Large intestine (tissue), 12 donors: ENCODE measurements around the gene SYNPO2L. TPM values are rescaled to one million over a fixed set of nuclear protein-coding genes. Genes with fewer than 3 reads are reported as not detected.
"Not testable (repeated sequence)": the region's sequence is repeated elsewhere in the genome, so short reads cannot be mapped to it uniquely, and the experiment has no call there.

ENCODE experiments used
- DNase-seq, 2 donors: peaks; one replicate each; pipeline versions ENCODE4 v3.0.0 to v3.0.0-alpha.2; 2013
- H3K27ac ChIP-seq: one replicate; pipeline ENCODE4 v1.5.1; 2013; ENCODE audit warnings: low read length
- H3K27me3 ChIP-seq: 2 replicates; pipeline ENCODE4 v1.6.1; 2013; ENCODE audit warnings: low read length; ENCODE audit not compliant: control insufficient read depth, insufficient read depth
- H3K36me3 ChIP-seq: 2 replicates; pipeline ENCODE4 v1.6.1; 2013; ENCODE audit warnings: low read length; ENCODE audit not compliant: control insufficient read depth, insufficient read depth
- H3K4me1 ChIP-seq: one replicate; pipeline ENCODE4 v1.6.1; 2013; ENCODE audit warnings: low read length; ENCODE audit not compliant: control insufficient read depth, insufficient read depth
- H3K4me3 ChIP-seq: one replicate; pipeline ENCODE4 v1.5.1; 2013; ENCODE audit warnings: low read length
- H3K9me3 ChIP-seq: one replicate; pipeline ENCODE4 v1.6.1; 2013; ENCODE audit warnings: mild to moderate bottlenecking, low read depth, low read length, moderate library complexity; ENCODE audit not compliant: control insufficient read depth
- WGBS: methylation state at CpG from one replicate; pipeline ENCODE4 v1.1.5; 2013; ENCODE audit warnings: low lambda C conversion rate; ENCODE audit not compliant: insufficient coverage; 5-methylcytosine and 5-hydroxymethylcytosine counted together
- long read RNA-seq, 11 donors: transcript quantifications; one replicate each; lab custom pipeline, GENCODE V29; 2026
- polyA plus RNA-seq: library from polyadenylated mRNA; unstranded; fragments of 120-200 nt; gene quantifications from one replicate; pipeline ENCODE4 v1.2.1, GENCODE V29; 2013

SYNPO2L gene, protein sequence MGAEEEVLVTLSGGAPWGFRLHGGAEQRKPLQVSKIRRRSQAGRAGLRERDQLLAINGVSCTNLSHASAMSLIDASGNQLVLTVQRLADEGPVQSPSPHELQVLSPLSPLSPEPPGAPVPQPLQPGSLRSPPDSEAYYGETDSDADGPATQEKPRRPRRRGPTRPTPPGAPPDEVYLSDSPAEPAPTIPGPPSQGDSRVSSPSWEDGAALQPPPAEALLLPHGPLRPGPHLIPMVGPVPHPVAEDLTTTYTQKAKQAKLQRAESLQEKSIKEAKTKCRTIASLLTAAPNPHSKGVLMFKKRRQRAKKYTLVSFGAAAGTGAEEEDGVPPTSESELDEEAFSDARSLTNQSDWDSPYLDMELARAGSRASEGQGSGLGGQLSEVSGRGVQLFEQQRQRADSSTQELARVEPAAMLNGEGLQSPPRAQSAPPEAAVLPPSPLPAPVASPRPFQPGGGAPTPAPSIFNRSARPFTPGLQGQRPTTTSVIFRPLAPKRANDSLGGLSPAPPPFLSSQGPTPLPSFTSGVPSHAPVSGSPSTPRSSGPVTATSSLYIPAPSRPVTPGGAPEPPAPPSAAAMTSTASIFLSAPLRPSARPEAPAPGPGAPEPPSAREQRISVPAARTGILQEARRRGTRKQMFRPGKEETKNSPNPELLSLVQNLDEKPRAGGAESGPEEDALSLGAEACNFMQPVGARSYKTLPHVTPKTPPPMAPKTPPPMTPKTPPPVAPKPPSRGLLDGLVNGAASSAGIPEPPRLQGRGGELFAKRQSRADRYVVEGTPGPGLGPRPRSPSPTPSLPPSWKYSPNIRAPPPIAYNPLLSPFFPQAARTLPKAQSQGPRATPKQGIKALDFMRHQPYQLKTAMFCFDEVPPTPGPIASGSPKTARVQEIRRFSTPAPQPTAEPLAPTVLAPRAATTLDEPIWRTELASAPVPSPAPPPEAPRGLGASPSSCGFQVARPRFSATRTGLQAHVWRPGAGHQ
- polyA plus RNA-seq: 0.51 TPM
- long read RNA-seq, donor 1: 0 reads
- long read RNA-seq, donor 2: 0 reads
- long read RNA-seq, donor 3: 0 reads
- long read RNA-seq, donor 4: 0 reads
- long read RNA-seq, donor 5: 0 reads
- long read RNA-seq, donor 6: 0 reads
- long read RNA-seq, donor 7: 0 reads
- long read RNA-seq, donor 8: 0 reads
- long read RNA-seq, donor 9: 0 reads
- long read RNA-seq, donor 10: 0 reads
- long read RNA-seq, donor 11: 0 reads

DNA sequence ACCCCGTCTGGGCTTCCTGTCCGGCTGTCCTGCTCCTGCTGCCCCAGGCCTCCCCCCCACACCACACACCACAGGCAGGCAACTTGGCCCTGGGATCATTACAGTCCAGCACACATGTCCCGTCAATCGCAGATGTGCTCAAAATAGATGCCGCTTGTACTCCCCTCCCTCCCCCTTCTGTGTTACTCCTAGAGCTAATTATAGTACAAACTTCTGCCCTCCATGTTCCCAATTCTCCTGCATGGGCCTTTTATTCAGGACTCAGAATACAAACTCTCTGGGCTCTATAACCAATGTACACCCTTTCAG lies at the start of gene SYNPO2L:
Gene SYNPO2L, minus strand, starts transcription at position 40 of the 309 bp plus-strand sequence. CDS start 107 bp downstream, outside the sequence.
- WGBS: no CpG with 5 or more reads among the region's 5 CpGs
- H3K27ac ChIP-seq: no peak within 1 kb of the TSS

DNA sequence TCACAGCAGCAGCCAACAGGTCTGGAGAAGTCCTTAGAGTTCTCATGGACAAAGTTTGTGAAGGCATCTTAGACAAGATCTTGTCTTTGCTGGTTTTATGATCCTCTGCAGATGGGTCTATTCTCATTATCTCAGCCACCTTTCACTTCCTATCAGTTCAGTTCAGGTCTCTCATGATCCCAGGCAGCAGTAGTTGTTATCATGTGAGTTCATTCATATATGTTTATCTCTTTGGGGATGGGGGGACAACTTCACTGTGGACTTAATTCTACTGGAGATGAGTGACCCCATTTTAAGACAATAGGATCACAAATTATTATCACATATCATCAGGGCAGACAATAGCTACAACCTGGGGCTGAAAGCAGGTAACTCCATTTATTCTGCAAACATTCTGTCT lies 48.1 kb upstream of the SYNPO2L start:
- H3K4me1 ChIP-seq, H3K36me3 ChIP-seq, H3K9me3 ChIP-seq, H3K27me3 ChIP-seq, DNase-seq, H3K4me3 ChIP-seq, H3K27ac ChIP-seq: not testable (repeated sequence)

More for the DNA sequence above, at the start of gene SYNPO2L:
- Histone ChIP-seq H3K27me3 (no peaks in the 10 kb centered on the region), H3K4me3 (no peak within 1 kb of the TSS), H3K36me3 (no peaks in the 10 kb centered on the region), H3K9me3 (no peaks in the 10 kb centered on the region), H3K4me1 (no peaks in the 10 kb centered on the region)
- DNase-seq: no peak

DNA sequence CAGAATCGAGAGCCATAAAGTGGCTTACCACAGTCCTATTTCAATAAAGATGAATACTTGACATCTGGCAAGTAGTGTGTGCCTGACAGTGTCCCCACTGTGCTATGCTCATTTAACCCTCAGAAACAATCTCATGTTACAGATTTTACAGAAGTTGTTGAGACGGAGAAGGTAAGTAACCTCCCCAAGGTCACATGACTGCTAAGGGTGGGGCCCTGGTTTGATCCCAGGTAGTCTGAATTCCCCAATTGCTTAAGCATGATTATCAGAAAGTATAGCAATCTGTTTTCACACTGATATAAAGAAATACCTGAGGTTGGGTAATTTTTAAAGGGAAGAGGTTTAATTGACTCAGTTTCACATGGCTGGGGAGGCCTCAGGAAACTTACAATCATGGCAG lies 43.0 kb upstream of the SYNPO2L start:
- not testable (repeated sequence) for H3K4me1 ChIP-seq, H3K9me3 ChIP-seq, DNase-seq, H3K27me3 ChIP-seq, H3K27ac ChIP-seq, H3K36me3 ChIP-seq, H3K4me3 ChIP-seq
- WGBS: no CpG with 5 or more reads among the region's 2 CpGs

DNA sequence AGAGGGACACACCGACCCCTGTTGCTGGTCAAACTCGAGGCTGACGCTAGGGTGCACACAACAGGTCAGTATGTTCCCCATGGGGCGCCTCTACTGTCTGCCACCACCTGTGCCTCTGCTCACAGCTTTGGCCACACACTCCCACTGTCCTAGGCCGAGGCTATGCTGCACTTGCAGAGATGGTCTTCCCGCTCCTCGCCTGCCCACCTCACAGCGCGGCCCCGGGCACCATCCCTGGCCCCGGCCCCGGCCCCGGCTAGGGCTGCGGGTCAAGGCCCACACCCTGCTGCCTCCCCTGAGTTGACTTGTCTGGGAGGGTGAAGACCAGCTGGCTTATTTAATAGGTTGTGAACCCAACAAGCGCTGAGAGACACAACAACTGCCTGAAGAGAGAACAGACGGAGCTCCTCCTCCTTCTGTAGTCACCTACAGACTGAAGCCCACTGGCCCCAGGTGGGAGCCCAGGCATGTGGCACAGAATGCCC lies 41.9 kb upstream of the SYNPO2L start, which contains the start of gene AGAP5:
Gene AGAP5, minus strand, starts transcription at position 435 of the 485 bp plus-strand sequence. Its CDS starts 354 bp downstream, at position 81.
- H3K27me3 ChIP-seq, H3K27ac ChIP-seq: not testable (repeated sequence)
- WGBS: no CpG with 5 or more reads among the region's 16 CpGs

DNA sequence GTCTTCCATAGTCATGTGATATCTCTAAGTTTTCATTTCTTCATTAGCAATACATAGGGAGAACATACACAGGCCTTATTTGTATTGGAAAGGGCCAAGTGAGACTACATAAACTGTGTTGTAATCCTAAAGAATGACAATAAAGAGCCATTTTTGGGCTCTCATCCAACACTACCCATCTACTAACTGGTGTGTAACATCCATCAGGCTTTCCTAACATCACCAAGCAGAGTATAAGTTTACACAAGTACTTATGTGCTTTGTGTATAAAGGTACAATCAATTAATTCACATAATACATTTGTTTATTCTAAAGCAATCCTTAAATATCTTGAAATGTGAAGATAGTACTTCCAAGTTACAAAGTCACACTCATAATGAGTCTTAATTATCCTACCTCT lies 39.5 kb upstream of the SYNPO2L start:
- not testable (repeated sequence) for H3K27ac ChIP-seq, DNase-seq, H3K4me3 ChIP-seq, H3K27me3 ChIP-seq, H3K9me3 ChIP-seq, H3K36me3 ChIP-seq, H3K4me1 ChIP-seq

More for the DNA sequence above, 41.9 kb upstream of the SYNPO2L start, which contains the start of gene AGAP5:
- not testable (repeated sequence) for H3K4me1 ChIP-seq, DNase-seq, H3K36me3 ChIP-seq, H3K4me3 ChIP-seq, H3K9me3 ChIP-seq

DNA sequence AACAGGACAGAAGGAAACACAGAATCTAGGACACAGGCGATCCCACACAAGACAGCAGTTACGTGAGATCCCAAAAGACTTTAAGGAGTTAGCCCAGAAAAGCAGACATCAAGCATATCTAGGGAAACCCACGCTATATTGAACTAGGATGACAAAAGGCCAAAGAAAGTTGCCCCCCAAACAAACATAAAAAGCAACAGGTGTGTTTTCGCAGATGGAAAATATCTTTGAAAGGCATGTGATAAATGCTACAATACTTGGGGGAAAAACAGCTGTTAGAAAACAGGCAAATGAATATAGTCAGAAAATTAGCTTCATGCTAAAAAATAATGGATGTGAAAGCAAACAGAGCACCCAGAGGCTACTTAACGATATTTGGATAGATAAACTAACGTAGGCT lies 34.9 kb upstream of the SYNPO2L start:
- not testable (repeated sequence) for H3K27ac ChIP-seq, H3K27me3 ChIP-seq, DNase-seq, H3K4me1 ChIP-seq, H3K4me3 ChIP-seq, H3K9me3 ChIP-seq, H3K36me3 ChIP-seq
- WGBS: no CpG with 5 or more reads among the region's 6 CpGs

DNA sequence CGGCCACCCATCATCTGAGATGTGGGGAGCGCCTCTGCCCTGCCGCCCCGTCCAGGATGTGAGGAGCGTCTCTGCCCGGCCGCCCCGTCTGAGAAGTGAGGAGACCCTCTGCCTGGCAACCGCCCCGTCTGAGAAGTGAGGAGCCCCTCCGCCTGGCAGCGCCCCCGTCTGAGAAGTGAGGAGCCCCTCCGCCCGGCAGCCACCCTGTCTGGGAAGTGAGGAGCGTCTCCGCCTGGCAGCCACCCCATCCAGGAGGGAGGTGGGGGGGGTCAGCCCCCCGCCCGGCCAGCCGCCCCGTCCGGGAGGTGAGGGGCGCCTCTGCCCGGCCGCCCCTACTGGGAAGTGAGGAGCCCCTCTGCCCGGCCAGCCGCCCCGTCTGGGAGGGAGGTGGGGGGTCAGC lies 33.8 kb upstream of the SYNPO2L start:
- H3K4me3 ChIP-seq, H3K27ac ChIP-seq, DNase-seq, H3K4me1 ChIP-seq, H3K9me3 ChIP-seq, H3K27me3 ChIP-seq, H3K36me3 ChIP-seq: not testable (repeated sequence)
- no CpG with 5 or more reads among the region's 28 CpGs for WGBS

DNA sequence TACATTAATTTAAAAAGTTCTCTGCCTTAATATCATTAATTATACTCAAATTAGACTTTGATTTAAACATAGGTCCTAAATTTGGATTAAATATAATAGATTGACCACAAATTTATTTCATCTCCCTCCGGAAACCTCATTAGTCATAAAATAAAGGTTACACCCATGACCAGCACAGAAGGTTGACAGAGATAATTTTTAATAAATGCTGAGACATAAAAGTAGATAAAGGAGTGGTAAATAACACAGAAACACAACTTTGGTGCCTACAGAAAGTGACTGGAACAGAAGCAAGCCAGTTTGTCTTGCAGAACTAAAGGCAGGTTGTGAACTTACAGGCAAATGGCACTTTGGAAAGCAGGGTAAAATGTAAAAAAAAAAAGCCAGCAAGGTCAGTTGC lies 31.8 kb upstream of the SYNPO2L start:
- H3K36me3 ChIP-seq, DNase-seq, H3K4me1 ChIP-seq, H3K4me3 ChIP-seq, H3K27me3 ChIP-seq, H3K27ac ChIP-seq, H3K9me3 ChIP-seq: not testable (repeated sequence)
- 100% methylated on average over 1 of the region's 1 CpG for WGBS

DNA sequence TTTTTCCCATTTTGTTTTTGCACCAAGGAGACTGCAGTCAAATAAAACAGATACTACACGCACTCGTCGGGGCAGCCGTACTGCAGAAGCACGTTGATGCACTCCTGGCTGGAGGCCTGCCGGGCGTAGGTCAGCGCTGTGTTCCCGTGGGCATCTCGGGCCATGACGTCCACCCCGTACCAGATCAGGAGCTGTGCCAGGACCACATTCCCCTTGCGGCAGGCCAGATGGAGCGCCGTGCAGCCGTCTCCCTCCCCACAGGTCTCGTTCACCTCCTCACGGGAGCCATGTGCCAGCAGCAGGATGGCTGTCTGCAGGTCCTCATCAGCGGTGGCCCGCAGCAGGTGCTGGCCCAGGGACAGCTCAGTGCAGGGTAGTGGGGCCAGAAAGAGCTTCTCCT lies 18.7 kb upstream of the SYNPO2L start:
- not testable (repeated sequence) for H3K27ac ChIP-seq, H3K36me3 ChIP-seq, H3K4me1 ChIP-seq, H3K9me3 ChIP-seq, DNase-seq, H3K4me3 ChIP-seq, H3K27me3 ChIP-seq
- no CpG with 5 or more reads among the region's 20 CpGs for WGBS

DNA sequence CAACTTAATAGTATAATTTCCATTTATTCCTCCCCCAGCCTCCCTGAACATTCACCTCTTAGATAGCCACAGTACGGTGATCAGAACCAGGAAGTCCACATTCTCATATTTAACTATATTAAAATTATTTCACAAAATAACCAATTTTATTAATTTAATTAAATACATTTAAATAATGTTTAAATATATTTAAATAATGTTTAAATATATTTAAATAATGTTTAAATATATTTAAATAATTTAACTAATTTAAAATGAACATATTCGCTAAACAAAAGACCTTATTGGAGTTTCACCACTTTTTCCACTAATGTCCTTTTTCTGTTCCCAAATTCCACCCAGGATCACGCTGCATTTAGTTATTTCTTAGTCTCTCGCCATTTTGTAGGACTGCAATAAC lies 12.5 kb upstream of the SYNPO2L start:
- not testable (repeated sequence) for H3K27ac ChIP-seq, H3K27me3 ChIP-seq, H3K4me1 ChIP-seq, H3K9me3 ChIP-seq, H3K4me3 ChIP-seq, DNase-seq, H3K36me3 ChIP-seq
- WGBS: no CpG with 5 or more reads among the region's 4 CpGs
